GM18867 (cell line): ENCODE data around the gene ATXN7L1.
A peak's percentile ranks its signal among the peaks of the same experiment; 100 is the strongest.
"Not testable (repeated sequence)": the region's sequence is repeated elsewhere in the genome, so short reads cannot be mapped to it uniquely, and the experiment has no call there.

Experiments used
- ATAC-seq: cut with Tn5 transposase; IDR thresholded peaks from one replicate; pipeline ENCODE4 v1.9.1; 2021; ENCODE audit warnings: mild to moderate bottlenecking, moderate library complexity; ENCODE audit not compliant: unreplicated experiment

Gene ATXN7L1

DNA sequence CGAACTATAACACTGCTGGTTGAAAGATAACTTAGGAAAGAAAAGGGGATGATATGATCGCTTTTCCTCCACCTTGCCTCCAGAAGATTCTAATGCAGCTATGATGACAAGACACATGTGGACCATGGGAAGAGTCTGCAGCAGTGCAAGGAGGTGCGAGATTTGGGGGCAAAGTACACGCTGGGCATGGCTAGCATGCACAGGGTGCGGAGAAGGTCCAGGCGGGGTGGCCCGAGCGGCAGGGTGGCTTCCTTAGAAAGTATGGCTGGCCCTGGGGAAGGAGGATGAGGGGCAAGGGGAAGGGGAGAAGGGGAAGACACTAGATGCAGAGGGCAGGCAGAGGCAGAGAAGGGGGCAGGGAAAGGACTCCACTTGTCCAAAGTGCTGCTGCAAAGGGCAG is 15.6 kb downstream of the ATXN7L1 start:
- ATAC-seq: no peak

DNA sequence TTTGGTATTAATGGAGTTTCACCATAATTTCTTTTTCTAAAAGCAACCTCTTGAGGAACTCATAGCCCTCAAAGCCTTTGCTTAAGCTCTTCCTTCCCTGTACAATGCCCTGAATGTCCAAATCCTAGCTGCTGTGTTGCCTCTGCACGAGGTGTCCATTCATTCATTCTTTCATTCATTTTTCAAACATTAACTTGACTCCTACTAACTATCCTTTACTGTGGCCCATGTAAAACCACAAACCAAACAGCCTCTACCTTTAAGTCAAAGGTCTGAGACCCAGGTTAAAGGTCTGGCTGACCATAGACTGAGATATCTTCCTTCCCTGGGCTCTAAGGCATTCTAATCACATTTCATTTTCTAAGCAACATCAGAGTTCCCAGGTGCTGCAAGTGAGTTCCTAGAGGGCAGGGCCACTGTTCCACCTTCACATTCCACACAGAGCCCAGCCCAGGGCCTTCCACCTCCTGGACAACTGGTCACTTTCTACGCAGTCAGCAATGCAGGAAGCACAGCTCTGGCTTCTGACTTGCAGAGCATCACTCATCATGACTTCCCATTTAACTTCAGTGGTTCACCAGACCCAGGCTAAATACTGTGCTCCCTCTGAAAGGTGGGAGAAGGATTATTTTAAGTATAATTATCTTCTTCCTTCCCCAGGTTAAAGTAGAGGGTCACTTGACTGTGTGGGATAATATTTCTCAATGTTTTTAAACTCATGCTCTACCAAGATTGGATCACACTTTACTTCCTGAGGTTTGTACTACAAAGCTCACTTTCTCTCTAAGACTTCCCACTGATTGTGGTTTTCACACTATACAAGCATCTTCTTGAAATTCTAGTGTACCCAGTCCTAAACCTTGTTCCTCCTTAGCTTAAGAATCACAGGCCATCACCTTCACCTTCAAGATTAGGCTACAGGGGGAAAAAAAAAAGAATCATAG is 19.1 kb downstream of the ATXN7L1 start:
- ATAC-seq: no peak

DNA sequence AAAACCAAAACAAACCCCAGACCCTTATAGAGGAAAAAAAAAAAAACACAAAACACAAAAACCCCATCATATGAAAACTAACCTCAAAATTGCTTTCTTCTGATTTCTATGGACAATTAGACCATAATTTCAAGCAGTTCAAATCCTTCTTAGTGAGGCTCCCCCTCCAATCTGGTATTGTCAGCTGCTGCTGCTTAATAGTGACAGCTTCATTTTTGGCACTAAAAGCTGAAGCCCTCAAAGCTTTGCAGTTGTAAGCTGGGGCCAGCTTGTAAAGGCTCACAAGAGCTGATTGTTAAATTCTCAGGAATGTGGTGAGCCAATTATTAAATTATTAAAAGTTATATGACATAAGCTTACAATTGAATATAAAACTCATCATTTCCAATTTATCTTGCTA is 21.9 kb downstream of the ATXN7L1 start:
- no peak for ATAC-seq

DNA sequence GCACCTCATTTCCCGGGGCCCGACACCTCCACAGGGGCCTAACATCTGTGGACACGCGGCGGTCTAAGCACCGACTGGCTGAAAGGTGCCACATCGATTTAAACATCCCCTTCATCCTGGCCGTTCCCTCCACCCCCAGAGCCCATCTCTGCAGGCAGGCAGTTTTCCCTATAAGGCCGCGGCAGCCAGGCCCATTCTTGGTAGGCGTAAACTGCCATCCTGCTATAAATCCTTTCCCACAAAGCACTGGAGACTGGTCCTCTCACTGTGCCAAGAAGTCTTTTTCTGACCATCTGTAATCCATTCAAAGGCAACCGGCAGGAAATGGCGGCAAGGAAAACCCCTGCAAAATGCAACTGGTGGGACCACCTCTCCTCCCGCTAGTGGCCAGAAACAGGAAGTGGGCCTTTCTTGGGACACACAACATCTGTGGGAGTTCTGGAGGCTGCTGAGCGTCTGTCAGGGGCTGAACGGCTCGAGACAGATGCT is 22.4 kb downstream of the ATXN7L1 start:
- ATAC-seq: no peak

DNA sequence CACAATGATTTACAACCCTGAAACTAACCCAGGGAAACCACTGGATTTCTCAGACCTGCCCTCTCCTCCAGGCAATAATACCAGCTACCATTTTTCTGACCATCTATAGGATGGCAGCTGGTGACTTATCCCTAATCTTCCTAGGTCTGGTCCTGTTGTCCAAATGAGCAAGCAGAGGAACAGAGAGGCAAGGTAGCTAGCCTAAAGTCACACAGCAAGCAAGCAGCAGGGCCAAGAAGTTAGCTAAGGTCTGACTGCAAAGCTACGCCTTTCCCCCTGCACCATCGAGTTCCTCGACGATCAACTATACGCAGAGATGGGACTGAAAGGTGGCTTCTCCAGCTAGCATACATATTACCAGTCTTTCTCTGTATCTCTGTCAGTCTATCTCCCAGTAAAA is 25.3 kb downstream of the ATXN7L1 start:
- ATAC-seq: no peak

DNA sequence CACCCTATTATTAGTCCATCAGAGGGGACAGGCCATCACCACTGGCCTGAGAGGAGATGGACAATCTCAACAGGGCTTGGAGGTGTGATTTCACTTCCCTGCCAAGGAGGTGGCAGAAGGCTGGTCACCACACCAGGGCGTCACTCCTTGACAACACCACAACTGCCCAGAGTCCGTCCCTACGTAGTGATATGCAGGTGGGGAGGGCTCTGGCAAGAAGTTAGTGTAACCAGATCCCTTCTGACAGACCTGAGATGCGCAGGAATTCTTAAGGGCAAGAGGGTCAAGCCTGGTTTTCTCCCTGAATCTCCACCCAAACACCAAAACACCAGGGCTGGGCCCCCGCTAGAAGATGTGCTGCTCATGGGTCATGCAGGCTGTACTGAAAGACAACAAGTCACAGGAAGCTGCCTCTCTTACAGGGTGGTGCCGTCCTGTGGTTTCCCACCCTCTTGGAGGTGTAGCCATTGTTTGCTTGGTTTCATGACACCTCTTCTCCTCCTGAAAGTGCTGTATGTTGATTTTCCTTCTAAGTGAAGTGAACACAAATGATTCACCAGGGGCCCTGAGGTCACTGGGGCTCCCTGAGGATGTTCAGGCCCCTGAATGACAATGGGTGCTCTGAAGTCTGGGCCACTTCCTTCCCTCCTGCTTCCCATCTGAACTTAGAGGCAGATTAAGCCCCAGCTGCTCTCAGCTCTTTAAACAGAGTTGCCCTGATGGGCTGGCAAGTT is 27.1 kb downstream of the ATXN7L1 start:
- ATAC-seq: no peak

DNA sequence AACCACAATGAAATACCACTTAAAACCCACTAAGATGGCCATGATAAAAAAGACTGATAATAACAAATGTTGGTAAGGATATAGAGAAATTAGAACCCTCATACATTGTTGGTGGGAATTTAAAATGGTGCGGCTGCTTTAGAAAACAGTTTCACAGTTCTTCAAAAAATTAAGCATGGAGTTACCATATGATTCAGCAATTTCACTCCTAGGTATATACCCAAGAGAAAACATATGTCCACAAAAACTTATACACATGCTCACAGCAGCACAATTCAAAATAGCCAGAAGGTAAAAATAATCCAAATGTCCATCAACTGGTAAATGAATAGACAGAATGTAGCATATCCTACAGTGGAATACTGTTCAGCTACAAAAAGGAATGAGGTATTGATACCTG is 30.0 kb downstream of the ATXN7L1 start:
- no peak for ATAC-seq

DNA sequence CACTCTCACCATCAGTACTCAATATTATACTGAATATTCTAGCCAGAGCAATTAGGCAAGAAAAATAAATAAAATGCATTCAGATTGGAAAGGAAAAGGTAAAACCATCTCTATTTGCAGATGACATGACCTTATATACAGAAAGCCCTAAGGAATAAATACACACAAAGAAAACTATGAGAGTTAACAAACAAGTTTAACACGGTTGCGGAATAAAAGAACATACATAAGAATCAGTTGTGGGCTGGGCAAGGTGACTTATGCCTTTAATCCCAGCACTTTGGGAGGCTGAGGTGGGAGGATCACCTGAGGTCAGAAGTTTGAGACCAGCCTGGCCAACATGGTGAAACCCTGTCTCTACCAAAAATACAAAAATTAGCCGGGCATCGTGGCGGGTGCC is 31.7 kb downstream of the ATXN7L1 start:
- ATAC-seq: not testable (repeated sequence)

DNA sequence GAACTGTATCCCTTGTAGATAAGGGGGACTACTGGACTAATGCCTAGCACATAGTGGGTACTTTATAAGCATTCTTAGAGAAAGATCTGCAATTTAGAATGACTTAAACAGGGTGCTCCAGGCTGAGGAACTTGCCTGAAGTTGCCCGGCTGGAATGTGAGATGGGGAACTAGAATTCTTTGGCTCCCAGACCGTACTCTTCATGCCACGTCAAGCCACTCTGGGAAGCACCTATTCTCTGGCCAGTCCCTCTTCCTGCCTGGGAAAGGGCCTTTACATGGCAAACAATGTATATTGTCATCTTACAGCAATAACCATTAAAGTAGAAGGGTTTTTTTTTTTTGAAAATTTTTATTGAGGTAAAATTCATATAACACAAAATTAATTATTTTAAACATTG is 34.5 kb downstream of the ATXN7L1 start:
- no peak for ATAC-seq

DNA sequence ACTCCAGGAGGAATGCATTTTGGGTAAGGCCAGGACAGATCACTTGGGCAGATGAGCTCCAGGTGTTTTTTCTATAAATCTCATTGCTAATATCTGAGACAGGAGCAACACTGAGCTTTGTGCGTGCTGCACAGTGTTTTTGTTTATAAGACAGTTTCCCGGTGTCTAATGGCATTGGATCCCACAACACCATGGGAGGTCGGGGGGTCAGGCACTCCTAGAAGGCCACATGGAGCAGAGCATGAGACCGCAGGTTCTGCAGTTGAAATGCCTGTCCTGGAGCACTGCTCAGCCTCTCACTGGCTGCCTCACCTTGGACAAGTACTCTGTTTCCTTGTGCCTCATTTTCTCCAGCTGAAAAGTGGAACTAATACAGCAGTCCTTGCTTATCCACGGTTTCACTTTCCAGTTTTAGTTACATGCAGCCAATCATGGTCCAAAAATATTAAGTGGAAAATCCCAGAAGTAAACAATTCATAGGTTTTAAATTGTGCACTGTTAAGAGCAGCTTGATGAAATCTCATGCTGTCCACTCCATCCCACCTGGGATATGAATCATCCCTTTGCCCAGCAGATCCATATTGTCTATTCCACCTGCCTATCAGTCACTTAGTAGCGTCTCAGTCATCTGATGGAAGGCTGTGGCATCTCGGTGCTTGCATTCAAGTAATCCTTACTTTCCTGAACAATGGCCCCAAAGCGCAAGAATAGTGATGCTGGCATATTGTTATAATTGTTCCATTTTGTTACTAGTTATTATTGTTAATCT is 35.2 kb downstream of the ATXN7L1 start:
- ATAC-seq: no peak

DNA sequence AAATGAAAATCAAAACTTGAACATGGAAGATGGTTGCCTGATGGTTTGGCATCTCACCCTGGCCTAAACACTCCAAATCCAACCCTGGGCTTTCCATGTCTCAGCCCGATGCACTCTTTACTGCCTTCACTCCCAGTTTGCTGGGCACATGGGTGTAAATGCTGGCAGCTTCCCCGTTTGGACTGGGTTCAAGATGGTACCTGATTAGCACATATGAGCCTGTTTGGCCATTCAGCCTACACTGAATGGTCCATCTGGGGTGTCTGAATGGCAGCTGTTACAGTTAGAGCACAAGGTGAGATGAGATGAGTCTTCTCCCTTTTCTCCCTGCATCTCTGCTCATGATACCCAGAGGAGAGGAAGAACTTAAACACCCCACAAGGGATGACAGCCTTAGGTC is 37.1 kb downstream of the ATXN7L1 start:
- no peak for ATAC-seq

DNA sequence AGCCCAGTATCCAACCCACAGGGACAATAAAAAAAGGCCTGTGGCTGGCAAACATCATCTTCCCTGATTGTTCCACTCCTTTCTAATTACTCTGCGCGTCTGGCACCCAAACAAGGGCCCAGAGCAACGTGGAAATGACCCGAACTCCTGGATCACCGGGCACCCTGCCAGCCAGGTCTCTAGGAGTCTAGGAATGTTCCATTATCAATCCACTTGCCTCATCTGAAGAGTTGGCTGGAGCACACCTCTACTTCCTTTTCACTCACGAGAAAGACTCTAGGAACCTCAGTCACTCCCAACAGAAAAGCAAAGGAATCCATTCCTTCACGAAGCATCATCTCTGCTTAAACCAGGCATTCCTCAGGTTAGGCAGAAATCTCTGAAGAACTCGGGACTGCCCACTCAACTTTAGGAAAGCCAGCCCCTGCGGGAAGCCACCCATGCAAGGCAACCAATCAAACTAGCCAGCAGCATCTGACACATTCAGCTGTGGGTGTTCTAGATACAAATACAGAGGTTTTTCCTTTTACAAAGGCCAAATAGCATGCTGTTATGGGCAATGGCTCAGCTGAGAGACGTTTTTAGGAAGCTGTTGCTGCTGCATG is 37.7 kb downstream of the ATXN7L1 start:
- ATAC-seq: no peak

DNA sequence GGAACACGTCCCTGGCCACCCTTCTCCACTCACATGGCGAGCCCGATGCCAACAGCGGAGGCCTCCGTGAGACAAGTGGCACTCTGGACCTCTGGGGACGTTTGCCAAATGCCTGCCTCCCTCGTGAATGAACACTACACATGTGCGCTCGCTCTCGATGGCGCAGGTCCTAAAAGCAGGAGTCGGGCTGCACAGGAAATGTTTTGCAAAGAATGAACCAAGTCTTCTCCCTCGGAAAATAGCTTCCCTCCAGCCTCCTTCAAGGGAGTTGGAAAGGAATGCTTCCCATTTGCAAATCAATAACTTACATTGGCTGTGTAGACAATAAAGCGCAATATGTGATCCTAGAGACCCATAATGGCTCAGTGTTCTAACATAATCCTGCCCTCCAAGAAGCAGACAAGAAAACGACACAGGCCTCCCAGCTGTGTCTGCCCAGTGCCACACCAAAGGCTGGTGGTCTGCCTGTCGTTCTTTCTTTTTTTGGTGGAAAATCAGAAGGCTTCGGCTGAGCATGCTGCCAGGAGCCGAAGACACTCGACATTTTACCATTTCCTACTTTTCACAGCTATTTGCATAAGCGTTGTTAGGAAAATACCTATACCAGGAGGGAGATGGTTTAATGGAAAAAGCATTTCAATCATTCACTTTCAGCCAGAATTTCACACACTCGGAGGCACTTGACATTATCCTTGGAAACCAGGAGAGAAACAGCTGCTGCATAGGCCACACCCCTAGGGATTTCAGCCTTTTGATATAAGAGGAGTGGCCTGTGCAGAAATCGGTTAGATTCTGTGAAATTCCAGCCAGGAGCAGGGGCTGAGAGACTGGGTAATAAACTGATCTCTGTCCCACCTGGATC is 38.4 kb downstream of the ATXN7L1 start:
- ATAC-seq: no peak

DNA sequence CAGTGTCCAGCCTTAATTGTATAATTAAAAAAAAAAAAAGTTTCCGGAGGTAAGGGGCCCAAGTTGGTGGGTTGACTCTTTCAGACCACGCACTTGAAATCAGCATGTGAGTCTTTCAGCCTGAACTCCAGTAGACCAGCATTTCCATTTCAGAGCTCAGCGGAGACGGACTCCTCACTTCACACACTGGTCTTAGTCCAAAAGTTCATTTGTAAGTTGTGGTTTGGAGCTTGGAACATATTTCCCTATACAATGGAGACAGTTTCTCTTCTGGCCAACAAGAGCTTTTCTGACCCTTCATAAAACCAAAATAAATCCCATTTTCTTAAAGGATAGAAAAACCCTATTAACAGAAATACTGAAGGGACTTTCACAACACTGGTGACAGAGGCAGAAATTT is 41.0 kb downstream of the ATXN7L1 start:
- ATAC-seq: no peak

DNA sequence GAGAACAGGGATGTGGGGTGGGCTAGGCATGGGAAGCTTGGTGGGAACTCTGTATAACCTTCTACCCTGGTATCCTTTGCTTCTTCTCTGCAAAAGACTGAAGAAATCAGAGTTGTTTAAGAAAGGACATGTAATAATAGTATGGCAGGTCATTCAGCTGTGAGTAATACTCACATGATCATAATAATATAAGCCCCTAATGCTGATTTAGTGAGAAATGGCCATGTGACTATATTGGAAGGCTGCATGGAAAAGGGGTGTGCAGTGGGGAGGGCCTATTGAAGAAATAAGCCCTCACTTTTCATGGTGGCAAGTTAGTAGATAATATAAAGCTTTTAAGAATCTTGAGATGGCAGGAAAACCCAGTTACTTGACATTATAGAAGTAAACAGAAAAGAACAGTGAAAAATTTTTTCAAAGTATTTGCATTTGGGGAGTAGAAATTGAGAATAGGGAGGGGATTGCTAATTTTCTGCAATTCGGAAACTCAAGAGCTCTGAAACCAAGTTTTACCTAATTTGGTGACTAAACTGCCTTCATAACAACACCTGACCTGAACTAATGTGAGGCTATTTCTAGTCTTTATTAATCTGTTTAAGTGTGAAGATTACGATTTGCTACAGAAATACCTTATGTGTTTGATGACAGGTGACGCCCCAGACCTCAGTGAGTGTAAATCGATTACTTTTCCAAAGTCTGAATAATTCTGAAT is 44.4 kb downstream of the ATXN7L1 start:
- peak; percentile 62 for ATAC-seq

DNA sequence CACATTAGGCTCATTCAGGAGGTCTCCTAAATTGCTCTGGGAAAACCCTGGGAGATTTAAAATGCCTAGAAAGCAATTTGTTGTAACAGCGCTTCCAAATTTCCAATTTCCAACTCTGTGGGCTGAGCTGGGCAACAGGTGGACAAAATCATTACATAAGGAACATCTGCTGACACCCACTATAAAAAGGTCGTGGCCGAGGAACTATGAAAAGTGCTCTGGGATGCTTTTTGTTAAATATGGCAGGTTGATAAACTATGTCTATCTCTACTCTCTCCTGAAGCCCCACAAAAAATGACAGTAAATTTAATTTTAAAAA is 45.1 kb downstream of the ATXN7L1 start:
- no peak for ATAC-seq

DNA sequence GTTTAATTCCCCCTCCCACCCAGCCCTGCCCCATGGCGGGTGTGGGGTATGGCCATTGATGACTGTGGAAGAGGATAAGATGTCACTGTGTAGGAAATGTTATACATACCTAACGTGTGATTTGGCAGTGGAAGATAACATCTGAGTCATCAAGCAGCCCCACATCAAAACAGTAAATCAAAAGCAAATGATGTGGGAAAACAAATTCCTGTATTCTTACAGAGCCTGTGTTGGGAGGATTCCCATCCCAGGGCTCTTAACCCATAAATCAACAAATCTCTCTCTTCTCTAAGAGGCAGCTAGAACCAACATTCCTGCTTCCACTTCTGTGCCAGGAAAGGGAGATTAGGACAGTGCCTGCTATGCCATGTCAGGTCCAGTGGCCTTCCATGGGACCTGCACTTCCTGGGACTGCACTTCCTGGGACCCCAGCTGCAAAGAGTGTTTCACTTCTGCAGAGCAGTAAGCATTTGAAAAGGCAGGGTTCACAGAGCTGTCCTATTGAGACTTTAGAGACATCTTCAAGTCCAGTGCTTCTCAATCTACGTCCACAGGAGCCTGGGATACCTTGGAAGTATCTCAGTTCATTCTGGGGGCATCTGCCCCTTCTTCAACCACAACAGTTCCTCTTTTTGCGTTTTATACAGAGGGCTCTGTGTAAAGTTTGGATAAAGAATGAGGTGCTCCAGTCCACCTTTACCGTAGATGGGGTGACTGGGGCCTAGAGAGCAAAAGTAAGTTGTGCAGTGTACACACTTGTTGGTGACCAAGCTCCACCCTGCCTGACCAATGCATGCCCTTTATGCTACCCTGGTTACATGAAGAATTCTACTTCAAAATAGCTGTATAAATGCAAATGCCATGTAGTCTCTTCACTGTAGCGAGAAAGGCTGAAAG is 45.7 kb downstream of the ATXN7L1 start:
- no peak for ATAC-seq

DNA sequence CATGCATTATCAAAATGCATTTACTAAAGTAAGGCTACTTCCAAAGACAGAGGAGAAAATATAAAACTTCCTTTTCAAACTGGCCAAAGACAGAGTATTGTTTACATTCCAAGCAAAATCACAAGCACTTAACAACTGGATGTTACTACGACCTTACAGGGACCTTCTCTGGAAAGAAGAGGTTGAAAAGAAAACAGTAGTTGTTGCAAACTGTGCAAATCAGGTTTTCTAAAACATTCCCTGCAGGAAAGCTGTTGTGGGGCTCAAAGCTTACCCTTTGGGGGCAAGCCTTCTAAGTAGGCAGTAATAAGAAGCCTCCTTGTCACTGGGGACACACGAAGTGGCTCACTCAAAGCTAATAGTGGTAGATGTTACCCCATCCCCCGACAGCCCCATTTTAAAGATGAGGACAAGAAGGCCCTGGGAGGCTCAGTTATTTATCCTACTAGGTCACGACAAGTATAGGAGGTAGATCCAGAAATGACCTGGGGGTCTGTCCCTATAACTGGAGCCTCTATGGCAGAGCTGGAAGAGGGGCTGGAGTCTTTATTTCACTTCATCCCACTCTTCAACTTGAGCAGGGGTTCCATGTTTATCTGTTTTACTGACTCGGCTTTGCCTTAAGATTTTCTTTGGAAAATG is 46.6 kb downstream of the ATXN7L1 start:
- ATAC-seq: no peak
